GM20431 (cell line): ENCODE data around the gene TMTC2.

Experiments
- in situ Hi-C: fragments of 300-500 bp; cut with MseI, MboI; formaldehyde crosslinking; loops from one replicate; pipeline ENCODE4 v1.15.0; 2020; ENCODE audit warnings: low sequenced_read_pairs; ENCODE audit not compliant: unreplicated experiment

Gene TMTC2

GRCh38 chr12:82675246-82675645 lies 11.5 kb upstream of the TMTC2 start:
- in situ Hi-C loops = no loop called here

- in situ Hi-C loops = no loop called here
Observed at GRCh38 chr12:82682326-82682725, 4.4 kb upstream of the TMTC2 start.

- in situ Hi-C loops = no loop called here
Observed at GRCh38 chr12:82682851-82683261, 3.9 kb upstream of the TMTC2 start.

- in situ Hi-C loops = no loop called here
Observed at GRCh38 chr12:82685790-82686167, 927 bp upstream of the TMTC2 start.

- in situ Hi-C loops = no loop called here
Observed at GRCh38 chr12:82687021-82688011, 610 bp downstream of the TMTC2 start.

- in situ Hi-C loops = no loop called here
Observed at GRCh38 chr12:82688035-82688501, 1.4 kb downstream of the TMTC2 start.

GRCh38 chr12:82688596-82688995 lies 1.9 kb downstream of the TMTC2 start:
- in situ Hi-C loops = no loop called here

- in situ Hi-C loops = no loop called here
Observed at GRCh38 chr12:82690006-82690405, 3.3 kb downstream of the TMTC2 start.

- in situ Hi-C loops = no loop called here
Observed at GRCh38 chr12:82691513-82691912, 4.8 kb downstream of the TMTC2 start.

GRCh38 chr12:82694276-82694675 lies 7.6 kb downstream of the TMTC2 start:
- in situ Hi-C loops = no loop called here

GRCh38 chr12:82694970-82695369 lies 8.3 kb downstream of the TMTC2 start:
- in situ Hi-C loops = no loop called here

- in situ Hi-C loops = no loop called here
Observed at GRCh38 chr12:82695531-82695930, 8.8 kb downstream of the TMTC2 start.

- in situ Hi-C loops = no loop called here
Observed at GRCh38 chr12:82696543-82696942, 9.8 kb downstream of the TMTC2 start.

- in situ Hi-C loops = no loop called here
Observed at GRCh38 chr12:82698708-82699564, 12.2 kb downstream of the TMTC2 start.

- in situ Hi-C loops = no loop called here
Observed at GRCh38 chr12:82705774-82706173, 19.1 kb downstream of the TMTC2 start.

- in situ Hi-C loops = no loop called here
Observed at GRCh38 chr12:82708061-82708879, 21.6 kb downstream of the TMTC2 start.

- in situ Hi-C loops = no loop called here
Observed at GRCh38 chr12:82709794-82710355, 23.2 kb downstream of the TMTC2 start.

GRCh38 chr12:82710741-82711140 lies 24.0 kb downstream of the TMTC2 start:
- in situ Hi-C loops = no loop called here

- in situ Hi-C loops = no loop called here
Observed at GRCh38 chr12:82714427-82714826, 27.7 kb downstream of the TMTC2 start.

GRCh38 chr12:82721726-82722125 lies 35.0 kb downstream of the TMTC2 start:
- in situ Hi-C loops = no loop called here
